HepG2 (cell line): Measurements from ENCODE around the gene DMKN.

Experiments
- ATF7 ChIP-seq, 2 experiments: fragments of 450-650 bp in 1 of 2; sonication (generic) in 1 of 2; formaldehyde crosslinking in 1 of 2; IDR thresholded peaks; 2 replicates each; pipeline versions ENCODE4 v1.4.0 to v1.6.1; 2016 to 2020; ENCODE audit warnings: antibody characterized with exemption in 1 of 2, mild to moderate bottlenecking in 1 of 2, missing genetic modification reagents in 1 of 2
- EHMT2 ChIP-seq: fragments of 200-600 bp; sonication (generic); IDR thresholded peaks from 2 replicates; pipeline ENCODE4 v1.7.0; 2017; ENCODE audit warnings: antibody characterized with exemption, low read depth, low read length, borderline replicate concordance
- FOXA1 ChIP-seq, 2 experiments: fragments of 450-650 bp in 1 of 2; sonication (generic) in 1 of 2; formaldehyde crosslinking in 1 of 2; IDR thresholded peaks; 2 replicates each; pipeline versions ENCODE4 v1.4.0 to v1.6.1; 2016 to 2020; ENCODE audit warnings: missing genetic modification reagents in 1 of 2
- HDAC1 ChIP-seq: sonication (generic); formaldehyde crosslinking; IDR thresholded peaks from 2 replicates; pipeline ENCODE4 v1.5.1; 2020; ENCODE audit warnings: mild to moderate bottlenecking, missing genetic modification reagents
- NR1H2 ChIP-seq: sonication (generic); formaldehyde crosslinking; IDR thresholded peaks from 2 replicates; pipeline ENCODE4 v1.8.1; 2022; ENCODE audit warnings: low read depth, missing genetic modification reagents, borderline replicate concordance
- RFX1 ChIP-seq: fragments of 450-650 bp; IDR thresholded peaks from 2 replicates; pipeline ENCODE4 v1.6.1; 2017
- SKIL ChIP-seq: sonication (generic); formaldehyde crosslinking; IDR thresholded peaks from 2 replicates; pipeline ENCODE4 v1.8.0; 2022; ENCODE audit warnings: missing genetic modification reagents, mild to moderate bottlenecking, moderate library complexity, borderline replicate concordance
- ZBTB33 ChIP-seq: sonication (generic); formaldehyde crosslinking; IDR thresholded peaks from 2 replicates; pipeline ENCODE4 v1.4.0; 2020; ENCODE audit warnings: missing genetic modification reagents

- TF ChIP-seq RFX1 = no peak
- TF ChIP-seq ZBTB33 (CRISPR knock-in tag) = no peak
- no peak for TF ChIP-seq SKIL
- no peak for TF ChIP-seq FOXA1 (IDR thresholded peaks at IDR 0.05)
- TF ChIP-seq FOXA1 (CRISPR knock-in tag; IDR thresholded peaks at IDR 0.05) = no peak
- no peak for TF ChIP-seq EHMT2
- no peak for TF ChIP-seq NR1H2 (CRISPR knock-in tag)
- no peak for TF ChIP-seq HDAC1 (CRISPR knock-in tag)
- TF ChIP-seq ATF7 (IDR thresholded peaks at IDR 0.05) = no peak
- no peak for TF ChIP-seq ATF7 (CRISPR knock-in tag; IDR thresholded peaks at IDR 0.05)
Measured at GRCh38 chr19:35534803-35535480, 21.5 kb upstream of the DMKN start.
